T-cell (primary cell): Measurements from ENCODE around the gene DNPH1. TPM values are rescaled to one million over a fixed set of nuclear protein-coding genes. Genes with fewer than 3 reads are reported as not detected.

Experiments used
- ATAC-seq, 4 experiments: fragments of 200-7000 bp in 3 of 4; fragments of 150-1000 bp in 1 of 4; cut with Tn5 transposase; replicated peaks in 1 of 4; 1 replicate in 3 of 4; 2 replicates in 1 of 4; pipeline ENCODE4 v1.10.0; 2021; ENCODE audit warnings: moderate library complexity in 3 of 4, mild to moderate bottlenecking in 2 of 4, moderate number of reproducible peaks in 1 of 4
- CTCF ChIA-PET, 2 donors: fragments of 300-600 bp; sonication (Branson Sonifier 250); formaldehyde crosslinking; loops; one replicate each; lab custom pipeline; 2022; ENCODE audit warnings: antibody characterized with exemption in 2 of 2; lab: Charles Lee
- POLR2A ChIA-PET, 2 donors: fragments of 300-600 bp; sonication (Branson Sonifier 250); formaldehyde crosslinking; loops; one replicate each; lab custom pipeline; 2022; ENCODE audit warnings: antibody characterized with exemption in 2 of 2; lab: Charles Lee
- DNase-seq, 35 experiments: peaks; one replicate each; pipeline versions ENCODE4 v3.0.0 to v3.0.0-alpha.2; 2013 to 2023
- H3K27ac ChIP-seq: one replicate; pipeline ENCODE4 v1.5.1; 2013; ENCODE audit warnings: low read length
- H3K27me3 ChIP-seq, 2 experiments: replicated peaks in 1 of 2; 1 replicate in 1 of 2; 2 replicates in 1 of 2; pipeline versions ENCODE4 v1.6.1 to v1.7.0; 2013; ENCODE audit warnings: low read length in 1 of 2, mixed read lengths in 1 of 2; ENCODE audit not compliant: control insufficient read depth in 2 of 2, insufficient read depth in 2 of 2; ENCODE audit errors: extremely low read depth in 1 of 2
- H3K36me3 ChIP-seq, 2 donors: 1 replicate in 1 of 2; 2 replicates in 1 of 2; pipeline versions ENCODE4 v1.6.1 to v1.7.0; 2013; ENCODE audit warnings: low read length in 1 of 2; ENCODE audit not compliant: control insufficient read depth in 2 of 2, insufficient read depth in 1 of 2; ENCODE audit errors: extremely low read depth in 1 of 2
- H3K4me1 ChIP-seq, 2 experiments: 1 replicate in 1 of 2; 2 replicates in 1 of 2; pipeline versions ENCODE4 v1.6.1 to v1.7.0; 2013; ENCODE audit warnings: low read length in 2 of 2, mixed read lengths in 1 of 2; ENCODE audit not compliant: insufficient read depth in 2 of 2, control insufficient read depth in 1 of 2; ENCODE audit errors: extremely low read depth in 1 of 2
- H3K4me3 ChIP-seq, 2 donors: 1 replicate in 1 of 2; 2 replicates in 1 of 2; pipeline versions ENCODE4 v1.5.1 to v1.7.0; 2013; ENCODE audit warnings: mild to moderate bottlenecking in 2 of 2, low read length in 1 of 2, moderate library complexity in 1 of 2; ENCODE audit not compliant: control insufficient read depth in 1 of 2; ENCODE audit errors: extremely low read depth in 1 of 2
- H3K9me3 ChIP-seq: 2 replicates; pipeline ENCODE4 v1.7.0; 2013
- H3K27ac Mint-ChIP-seq, 2 donors: one replicate each; pipeline ENCODE4 v1.8.0; 2020 to 2021; ENCODE audit warnings: mild to moderate bottlenecking in 2 of 2, mixed read lengths in 2 of 2
- H3K27me3 Mint-ChIP-seq, 2 donors: one replicate each; pipeline ENCODE4 v1.8.0; 2021 to 2022; ENCODE audit warnings: mixed read lengths in 2 of 2
- H3K36me3 Mint-ChIP-seq: one replicate; pipeline ENCODE4 v1.8.0; 2021; ENCODE audit warnings: mixed read lengths
- H3K4me1 Mint-ChIP-seq, 3 donors: one replicate each; pipeline ENCODE4 v1.8.0; 2020 to 2022; ENCODE audit warnings: mixed read lengths in 3 of 3, mild to moderate bottlenecking in 1 of 3
- H3K4me3 Mint-ChIP-seq, 3 donors: one replicate each; pipeline ENCODE4 v1.8.0; 2020 to 2022; ENCODE audit warnings: mild to moderate bottlenecking in 3 of 3, mixed read lengths in 3 of 3, moderate library complexity in 3 of 3
- H3K9me3 Mint-ChIP-seq, 3 donors: one replicate each; pipeline ENCODE4 v1.8.0; 2020 to 2022; ENCODE audit warnings: mixed read lengths in 3 of 3
- WGBS: methylation state at CpG from one replicate; pipeline ENCODE4 v1.1.5; 2013; ENCODE audit warnings: missing lambda C conversion rate; ENCODE audit not compliant: insufficient coverage; 5-methylcytosine and 5-hydroxymethylcytosine counted together
- total RNA-seq, 35 experiments: library from RNA in 6 of 35; stranded (reverse) in 6 of 35; fragments of 120-200 nt in 1 of 35; gene quantifications; one replicate each; pipeline versions ENCODE4 v1.2.1 to v1.2.4 and lab custom pipeline; 2013 to 2026

Gene DNPH1
- total RNA-seq, 5 donors from 2014 or later (not counting 1 experiment from before 2014, with no cell fraction given): 28.5 to 76.1 (median 57.5) TPM

DNA sequence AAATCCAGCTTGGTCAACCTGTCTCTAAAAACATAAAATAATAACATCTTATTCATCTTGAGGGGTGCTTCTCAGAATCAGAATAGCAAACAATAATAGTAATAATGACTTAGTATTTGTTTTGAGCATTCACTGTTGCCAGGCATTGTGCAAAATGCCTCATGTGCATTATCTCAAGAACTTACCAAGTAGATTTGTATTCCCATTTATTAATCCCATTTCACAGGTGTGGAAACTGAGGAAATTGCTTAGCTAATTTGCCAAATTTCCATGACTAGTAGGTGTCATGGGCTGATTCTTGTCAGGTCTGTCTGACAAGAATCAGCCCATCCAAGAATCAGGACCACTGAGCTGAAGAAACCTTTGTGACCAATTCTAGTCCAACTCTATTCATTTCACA is 19.5 kb upstream of the DNPH1 start:
- H3K4me3 Mint-ChIP-seq: peak overlapping the region in 1 of 3 donors; percentile 10
- no peaks in the 10 kb centered on the region for H3K9me3 Mint-ChIP-seq
- ChIA-PET CTCF (no interaction called here), POLR2A (no interaction called here)
- Histone ChIP-seq H3K9me3 (no peaks in the 10 kb centered on the region), H3K27ac (no peak overlapping the region), H3K27me3 (peaks cover 14 to 50% of the 10 kb centered on the region in 2 experiments), H3K4me3 (no peak overlapping the region), H3K36me3 (no peaks in the 10 kb centered on the region), H3K4me1 (peaks cover 7 to 21% of the 10 kb centered on the region in 2 experiments)
- DNase-seq (no peak), ATAC-seq (no peak)
- H3K27me3 Mint-ChIP-seq: peaks cover 14 to 25% of the 10 kb centered on the region in 2 donors
- H3K27ac Mint-ChIP-seq: no peak overlapping the region
- peaks cover 11 to 20% (median 14%) of the 10 kb centered on the region in 3 donors for H3K4me1 Mint-ChIP-seq
- no peaks in the 10 kb centered on the region for H3K36me3 Mint-ChIP-seq

DNA sequence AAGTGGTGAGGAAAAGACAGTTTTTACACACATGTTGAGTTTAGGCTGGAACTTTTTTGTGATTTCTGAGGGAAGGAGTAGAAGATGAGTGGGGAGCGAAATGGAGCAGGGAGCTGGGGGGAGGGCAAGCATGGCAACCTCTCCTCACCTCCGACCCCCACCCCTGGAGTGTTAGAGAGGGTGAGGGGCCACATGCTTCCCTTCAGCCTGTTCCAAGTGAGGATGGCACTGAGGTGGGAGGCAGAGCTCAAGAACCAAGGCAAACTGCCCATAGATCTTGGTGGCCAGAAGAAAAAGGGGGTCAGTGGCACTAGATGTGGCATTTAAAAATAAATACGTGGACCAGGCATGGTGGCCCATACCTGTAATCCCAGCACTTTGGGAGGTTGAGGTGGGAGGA is 18.8 kb upstream of the DNPH1 start:
- Mint-ChIP-seq H3K27ac (no peak overlapping the region), H3K36me3 (no peaks in the 10 kb centered on the region), H3K4me3 (peak overlapping the region; percentile 82 to 85 (median 85)), H3K27me3 (peaks cover 11 to 20% of the 10 kb centered on the region in 2 donors), H3K9me3 (no peaks in the 10 kb centered on the region), H3K4me1 (peaks cover 11 to 20% (median 14%) of the 10 kb centered on the region in 3 donors)
- Histone ChIP-seq H3K36me3 (no peaks in the 10 kb centered on the region), H3K27me3 (peaks cover 14 to 47% of the 10 kb centered on the region in 2 experiments), H3K27ac (no peak overlapping the region), H3K9me3 (no peaks in the 10 kb centered on the region), H3K4me3 (no peak overlapping the region), H3K4me1 (peaks cover 7 to 21% of the 10 kb centered on the region in 2 experiments)
- ATAC-seq (no peak), DNase-seq (no peak)
- ChIA-PET POLR2A (interaction anchor here in 1 of 2 donors (0.6 kb wide), 1 partner anchor 227 kb away, joined by 3 read pairs; no protein-coding TSS in a partner anchor), CTCF (interaction anchor here in 1 of 2 donors (0.5 kb wide), 1 partner anchor 247 kb away, joined by 4 read pairs; no protein-coding TSS in a partner anchor)
- no CpG with 5 or more reads among the region's 3 CpGs for WGBS

DNA sequence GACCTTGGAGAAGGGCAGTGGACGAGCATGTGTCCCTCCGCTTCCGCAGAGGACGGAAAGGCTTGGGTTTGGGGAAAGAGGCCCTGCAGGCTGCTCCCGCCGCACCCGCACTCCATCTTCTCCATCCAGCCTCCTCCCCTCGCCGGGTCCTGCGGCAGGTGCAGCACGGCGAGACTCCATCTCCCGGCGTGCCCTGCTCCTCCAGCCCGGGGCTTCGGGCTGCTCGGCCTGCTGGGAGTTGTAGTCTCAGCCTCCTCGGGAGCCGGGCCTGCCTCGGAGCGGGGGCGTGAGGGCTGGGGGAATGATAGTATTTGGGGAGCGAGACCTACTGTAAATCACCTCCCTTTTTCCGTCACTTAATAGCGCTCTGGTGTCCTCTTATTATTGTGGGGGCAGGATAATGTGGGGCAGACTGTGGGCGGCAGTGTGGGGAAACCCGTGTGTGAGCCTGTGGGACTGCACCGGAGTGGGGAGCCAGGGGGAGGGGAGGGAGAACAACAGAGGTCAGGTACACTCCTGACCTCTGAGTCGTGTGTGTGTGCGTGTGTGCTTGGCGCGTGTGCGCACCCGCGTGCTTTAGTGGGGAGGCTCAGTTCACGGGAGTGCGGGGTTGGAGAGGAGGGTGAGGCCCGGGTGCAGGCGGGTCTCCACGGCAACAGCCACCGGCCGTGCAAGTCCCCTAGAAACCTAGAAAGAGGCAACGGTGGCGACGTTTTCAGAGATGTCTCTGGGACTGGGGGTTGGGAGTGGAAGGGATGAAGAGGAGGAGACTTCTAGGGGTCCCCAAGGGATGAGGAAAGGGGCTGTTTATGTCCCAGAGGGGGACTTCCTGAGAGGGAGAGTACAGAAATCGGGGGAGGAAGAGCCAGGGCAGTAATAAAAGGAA is 18.1 kb upstream of the DNPH1 start:
- Histone ChIP-seq H3K27me3 (peaks cover 16 to 48% of the 10 kb centered on the region in 2 experiments), H3K4me1 (peaks cover 7 to 21% of the 10 kb centered on the region in 2 experiments), H3K4me3 (peak overlapping the region; percentile 56 to 63), H3K9me3 (no peaks in the 10 kb centered on the region), H3K36me3 (no peaks in the 10 kb centered on the region), H3K27ac (peak overlapping the region; percentile 58)
- ATAC-seq (peak; percentile 96 to 98 (median 98)), DNase-seq (peak; percentile 62 to 88 (median 76))
- Mint-ChIP-seq H3K9me3 (no peaks in the 10 kb centered on the region), H3K4me3 (peak overlapping the region; percentile 82 to 85 (median 85)), H3K27ac (peak overlapping the region; percentile 72 to 89), H3K4me1 (peaks cover 11 to 20% (median 14%) of the 10 kb centered on the region in 3 donors), H3K36me3 (no peaks in the 10 kb centered on the region), H3K27me3 (peaks cover 6 to 14% of the 10 kb centered on the region in 2 donors)
- WGBS: 5% methylated on average over 22 of the region's 46 CpGs
- CTCF ChIA-PET: interaction anchor here in 1 of 2 donors (0.8 to 1.0 kb wide), 2 partner anchors 16 to 18 kb away, joined by 3 to 5 read pairs; partner anchors contain the start of gene DNPH1
- POLR2A ChIA-PET: interaction anchor here in 1 of 2 donors (0.6 kb wide), 1 partner anchor 228 kb away, joined by 3 read pairs; no protein-coding TSS in a partner anchor

DNA sequence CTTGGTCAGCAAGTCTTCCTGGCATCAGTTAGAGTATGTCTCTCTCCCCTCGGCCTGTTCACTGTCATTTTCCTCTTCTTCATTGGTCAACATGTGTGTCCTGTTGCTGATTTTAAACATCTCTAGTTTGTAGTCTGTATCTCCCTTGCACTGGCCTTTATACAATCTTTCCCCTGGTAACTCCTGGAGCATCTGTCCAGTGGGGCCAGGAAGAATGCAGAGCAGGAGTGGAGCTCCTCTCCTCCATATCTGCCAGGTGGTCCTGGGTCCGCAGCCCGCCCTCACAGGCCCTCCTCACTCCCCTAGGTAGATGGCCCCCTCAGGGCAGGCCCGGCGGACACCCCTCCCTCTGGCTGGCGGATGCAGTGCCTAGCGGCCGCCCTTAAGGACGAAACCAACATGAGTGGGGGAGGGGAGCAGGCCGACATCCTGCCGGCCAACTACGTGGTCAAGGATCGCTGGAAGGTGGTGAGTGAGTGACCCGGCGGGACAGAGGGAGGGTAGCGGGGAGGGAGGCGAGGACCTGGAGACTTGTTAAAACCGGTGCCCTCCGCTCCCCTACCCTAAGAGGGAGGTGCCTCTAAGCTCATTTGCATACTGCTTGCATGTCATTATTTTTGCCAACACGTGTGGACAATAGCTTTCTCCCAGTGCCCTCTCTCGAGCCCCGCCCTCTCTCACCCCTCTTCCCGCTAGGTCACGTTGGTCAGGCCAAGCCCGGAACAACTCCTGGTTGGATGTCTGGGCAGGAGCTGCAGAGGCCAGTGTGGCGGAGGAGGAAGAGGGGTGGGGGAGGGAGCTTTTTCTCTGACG is 17.2 kb upstream of the DNPH1 start:
- Histone ChIP-seq H3K27ac (no peak overlapping the region), H3K27me3 (peaks cover 14 to 51% of the 10 kb centered on the region in 2 experiments), H3K4me1 (peaks cover 7 to 21% of the 10 kb centered on the region in 2 experiments), H3K4me3 (peak overlapping the region; percentile 56 to 63), H3K36me3 (no peaks in the 10 kb centered on the region), H3K9me3 (no peaks in the 10 kb centered on the region)
- peak in 1 of 35 experiments; percentile 32 for DNase-seq
- CTCF ChIA-PET: interaction anchor here in 1 of 2 donors (0.8 to 1.0 kb wide), 2 partner anchors 17 kb away, joined by 3 to 5 read pairs; partner anchors contain the start of gene DNPH1
- Mint-ChIP-seq H3K4me1 (peaks cover 11 to 17% (median 12%) of the 10 kb centered on the region in 3 donors), H3K9me3 (no peaks in the 10 kb centered on the region), H3K36me3 (no peaks in the 10 kb centered on the region), H3K4me3 (peak overlapping the region; percentile 82 to 85 (median 85)), H3K27ac (no peak overlapping the region), H3K27me3 (peaks cover under 1 to 8% of the 10 kb centered on the region in 2 donors)
- 59% methylated on average over 9 of the region's 27 CpGs for WGBS
- peak; percentile 4 to 14 (median 11) for ATAC-seq
- POLR2A ChIA-PET: no interaction called here

DNA sequence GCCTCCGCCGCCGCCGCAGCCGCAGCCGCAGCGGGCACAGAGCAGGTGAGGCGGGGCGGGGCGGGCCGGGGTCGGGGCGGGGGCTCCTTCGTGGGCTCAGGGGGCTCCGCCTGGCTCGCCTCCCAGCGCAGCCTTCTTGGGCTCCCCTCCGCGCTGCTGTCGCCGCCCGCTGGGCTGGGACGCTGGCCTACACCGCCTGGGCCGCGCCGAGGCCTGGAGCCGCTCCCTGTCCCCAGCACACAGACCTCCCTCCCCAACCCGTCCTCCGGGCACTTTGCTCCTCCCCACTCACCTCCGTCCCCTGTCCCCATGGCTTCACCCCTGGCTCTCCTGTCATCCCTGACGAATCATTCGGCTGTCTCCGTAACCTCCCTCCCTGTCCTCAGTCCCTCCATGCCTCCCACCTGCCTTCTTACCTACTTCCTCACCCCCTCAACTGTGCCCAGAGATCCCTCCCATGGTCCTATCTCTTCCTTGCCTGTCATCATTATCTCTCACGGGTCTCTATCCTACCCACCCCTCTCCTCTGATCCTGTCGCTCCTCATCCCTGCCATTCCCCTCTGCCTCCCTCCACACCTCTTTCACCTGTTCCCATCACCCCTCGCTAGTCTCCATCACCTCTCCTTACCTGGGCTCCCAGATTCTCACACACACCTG is 14.5 kb upstream of the DNPH1 start:
- H3K4me1 ChIP-seq: peaks cover 7 to 19% of the 10 kb centered on the region in 2 experiments
- POLR2A ChIA-PET: interaction anchor here in 1 of 2 donors (0.6 kb wide), 1 partner anchor 233 kb away, joined by 3 read pairs; the partner anchor contains the start of gene TJAP1
- H3K36me3 Mint-ChIP-seq: peaks cover 5% of the 10 kb centered on the region
- DNase-seq: no peak
- peaks cover 0 to 6% (median 3%) of the 10 kb centered on the region in 3 donors for H3K9me3 Mint-ChIP-seq
- peaks cover 11 to 49% of the 10 kb centered on the region in 2 experiments for H3K27me3 ChIP-seq
- no peaks in the 10 kb centered on the region for H3K36me3 ChIP-seq
- peaks cover 14 to 17% of the 10 kb centered on the region in 2 donors for H3K27me3 Mint-ChIP-seq
- no peak overlapping the region for H3K4me3 Mint-ChIP-seq
- H3K4me1 Mint-ChIP-seq: peaks cover 10 to 11% (median 10%) of the 10 kb centered on the region in 3 donors
- no peaks in the 10 kb centered on the region for H3K9me3 ChIP-seq
- H3K27ac ChIP-seq: no peak overlapping the region
- CTCF ChIA-PET: no interaction called here
- WGBS: 43% methylated on average over 37 of the region's 37 CpGs
- no peak overlapping the region for H3K4me3 ChIP-seq
- no peak for ATAC-seq
- H3K27ac Mint-ChIP-seq: no peak overlapping the region
